OCI-LY7 (cell line): ENCODE results near the gene BLVRB. TPM values are rescaled to one million over a fixed set of nuclear protein-coding genes. Genes with fewer than 3 reads are reported as not detected.

Experiments
- BruUV-seq: library from RNA; stranded (reverse); fragments of 400-500 nt; replicated peaks from 2 replicates; lab custom pipeline; 2021; lab: Mats Ljungman, UMichigan
- CTCF ChIA-PET: fragments of 300-600 bp; sonication (Branson Sonifier 250); formaldehyde crosslinking; loops from one replicate; lab custom pipeline; 2022; ENCODE audit warnings: antibody characterized with exemption; ENCODE audit not compliant: unreplicated experiment; lab: Charles Lee
- POLR2A ChIA-PET: fragments of 300-600 bp; sonication (Branson Sonifier 250); formaldehyde crosslinking; loops from one replicate; lab custom pipeline; 2022; ENCODE audit warnings: antibody characterized with exemption; lab: Charles Lee
- DNase-seq: peaks from one replicate; pipeline ENCODE4 v3.0.0-alpha.2; 2015; ENCODE audit warnings: low spot score
- H2AFZ ChIP-seq: fragments of 200-600 bp; sonication (generic), shearing (Covaris generic); 2 replicates; pipeline ENCODE4 v1.6.1; 2014; ENCODE audit warnings: mild to moderate bottlenecking, antibody characterized with exemption, low read length, moderate library complexity
- H3K27ac ChIP-seq: fragments of 200-600 bp; sonication (generic); 2 replicates; pipeline ENCODE4 v1.5.1; 2014; ENCODE audit warnings: mixed run types, low read depth, mild to moderate bottlenecking, moderate library complexity, low read length, inconsistent platforms; ENCODE audit not compliant: poor library complexity, severe bottlenecking
- H3K36me3 ChIP-seq: fragments of 200-600 bp; sonication (generic); 2 replicates; pipeline ENCODE4 v1.6.1; 2014; ENCODE audit warnings: mild to moderate bottlenecking, antibody characterized with exemption, low read length, moderate library complexity, mixed read lengths; ENCODE audit not compliant: insufficient read depth
- H3K4me1 ChIP-seq: fragments of 200-600 bp; sonication (generic); 2 replicates; pipeline ENCODE4 v1.5.1; 2014; ENCODE audit warnings: mild to moderate bottlenecking, low read length; ENCODE audit not compliant: insufficient read depth, poor library complexity, severe bottlenecking
- H3K4me2 ChIP-seq: fragments of 200-600 bp; sonication (generic); 2 replicates; pipeline ENCODE4 v1.6.1; 2014; ENCODE audit warnings: mild to moderate bottlenecking, low read length
- H3K4me3 ChIP-seq: fragments of 200-600 bp; sonication (generic); 2 replicates; pipeline ENCODE4 v1.5.1; 2014; ENCODE audit warnings: mild to moderate bottlenecking, low read depth, low read length; ENCODE audit not compliant: poor library complexity, severe bottlenecking
- H3K79me2 ChIP-seq: fragments of 200-600 bp; sonication (generic); 2 replicates; pipeline ENCODE4 v1.6.1; 2016; ENCODE audit warnings: low read depth, mild to moderate bottlenecking, low read length, moderate library complexity, mixed read lengths; ENCODE audit not compliant: insufficient read depth
- H3K9me2 ChIP-seq: fragments of 200-600 bp; sonication (generic); 2 replicates; pipeline ENCODE4 v1.6.1; 2016; ENCODE audit warnings: mild to moderate bottlenecking, low read length, mixed read lengths; ENCODE audit not compliant: insufficient read depth
- H3K9me3 ChIP-seq: fragments of 200-600 bp; sonication (generic); 2 replicates; pipeline ENCODE4 v1.6.1; 2014; ENCODE audit warnings: mild to moderate bottlenecking, mixed run types, low read length, mixed read lengths
- H4K20me1 ChIP-seq: fragments of 200-600 bp; sonication (generic); 2 replicates; pipeline ENCODE4 v1.6.1; 2014; ENCODE audit warnings: mild to moderate bottlenecking, antibody characterized with exemption, low read length, moderate library complexity, mixed read lengths; ENCODE audit not compliant: insufficient read depth
- EZH2phosphoT487 ChIP-seq: fragments of 200-600 bp; sonication (generic); IDR thresholded peaks from 2 replicates; pipeline ENCODE4 v1.6.1; 2018; ENCODE audit warnings: low read depth, borderline replicate concordance, mild to moderate bottlenecking, mixed run types, antibody characterized with exemption, low read length, moderate library complexity, mixed read lengths
- intact Hi-C: fragments of 100-400 bp; cut with micrococcal nuclease; formaldehyde crosslinking; loops from one replicate; pipeline ENCODE4 v1.10.0; 2022; ENCODE audit not compliant: unreplicated experiment
- total RNA-seq, 2 experiments: library from RNA; depleted of rRNA in 1 of 2; stranded (reverse); fragments of >200 nt in 1 of 2; shearing (Covaris generic) in 1 of 2; gene quantifications; 2 replicates each; pipeline ENCODE4 v1.2.3, GENCODE V29; 2014 to 2022
- TF ChIP-seq, protein P1 (sequence below): fragments of 200-600 bp; sonication (generic); conservative IDR thresholded peaks from 2 replicates; pipeline ENCODE4 v1.5.1; 2014; ENCODE audit warnings: mild to moderate bottlenecking, antibody characterized with exemption, low read length, moderate library complexity, mixed read lengths

BLVRB gene
- total RNA-seq, 2 experiments from 2014 or later = 45.0 to 48.5 TPM

GRCh38 chr19:40403262-40403984 is 62.1 kb downstream of the BLVRB start:
- POLR2A ChIA-PET = interaction anchor here (0.7 to 1.6 kb wide), 6 partner anchors 8 to 1367 kb away, joined by 3 to 7 read pairs (median 4); partner anchors contain the start of genes C19orf47 and PLD3
- no TSS peak for BruUV-seq

GRCh38 chr19:40400559-40400958 is 65.0 kb downstream of the BLVRB start:
- H3K79me2 ChIP-seq = no peaks in the 10 kb centered on the region
- no peaks in the 10 kb centered on the region for H3K36me3 ChIP-seq
- H2AFZ ChIP-seq = no peak overlapping the region
- intact Hi-C loops = loop anchor here (5.0 to 10.0 kb wide), 2 partner anchors 53 to 96 kb away; partner anchors contain the start of genes C19orf47 and PLD3
- no peak overlapping the region for H3K27ac ChIP-seq
- no peaks in the 10 kb centered on the region for H3K9me2 ChIP-seq
- TF ChIP-seq, protein P1, sequence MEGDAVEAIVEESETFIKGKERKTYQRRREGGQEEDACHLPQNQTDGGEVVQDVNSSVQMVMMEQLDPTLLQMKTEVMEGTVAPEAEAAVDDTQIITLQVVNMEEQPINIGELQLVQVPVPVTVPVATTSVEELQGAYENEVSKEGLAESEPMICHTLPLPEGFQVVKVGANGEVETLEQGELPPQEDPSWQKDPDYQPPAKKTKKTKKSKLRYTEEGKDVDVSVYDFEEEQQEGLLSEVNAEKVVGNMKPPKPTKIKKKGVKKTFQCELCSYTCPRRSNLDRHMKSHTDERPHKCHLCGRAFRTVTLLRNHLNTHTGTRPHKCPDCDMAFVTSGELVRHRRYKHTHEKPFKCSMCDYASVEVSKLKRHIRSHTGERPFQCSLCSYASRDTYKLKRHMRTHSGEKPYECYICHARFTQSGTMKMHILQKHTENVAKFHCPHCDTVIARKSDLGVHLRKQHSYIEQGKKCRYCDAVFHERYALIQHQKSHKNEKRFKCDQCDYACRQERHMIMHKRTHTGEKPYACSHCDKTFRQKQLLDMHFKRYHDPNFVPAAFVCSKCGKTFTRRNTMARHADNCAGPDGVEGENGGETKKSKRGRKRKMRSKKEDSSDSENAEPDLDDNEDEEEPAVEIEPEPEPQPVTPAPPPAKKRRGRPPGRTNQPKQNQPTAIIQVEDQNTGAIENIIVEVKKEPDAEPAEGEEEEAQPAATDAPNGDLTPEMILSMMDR = no peak
- no peaks in the 10 kb centered on the region for H4K20me1 ChIP-seq
- no peak overlapping the region for H3K4me3 ChIP-seq
- CTCF ChIA-PET = no interaction called here
- H3K9me3 ChIP-seq = no peaks in the 10 kb centered on the region
- no peak overlapping the region for H3K4me2 ChIP-seq
- DNase-seq = no peak
- POLR2A ChIA-PET = no interaction called here
- H3K4me1 ChIP-seq = peaks cover 18% of the 10 kb centered on the region
- BruUV-seq = no TSS peak

More at GRCh38 chr19:40403262-40403984, 62.1 kb downstream of the BLVRB start:
- H3K4me1 ChIP-seq = peaks cover 28% of the 10 kb centered on the region
- H3K36me3 ChIP-seq = no peaks in the 10 kb centered on the region
- no peak for TF ChIP-seq EZH2phosphoT487
- TF ChIP-seq, protein P1 = no peak
- peak overlapping the region; percentile 99 for H3K4me2 ChIP-seq
- peak; percentile 93 for DNase-seq
- peak overlapping the region; percentile 66 for H3K27ac ChIP-seq
- no peaks in the 10 kb centered on the region for H3K9me2 ChIP-seq
- intact Hi-C loops = loop anchor here (5.0 to 10.0 kb wide), 2 partner anchors 56 to 99 kb away; partner anchors contain the start of genes C19orf47 and PLD3
- no peaks in the 10 kb centered on the region for H3K79me2 ChIP-seq
- no peaks in the 10 kb centered on the region for H3K9me3 ChIP-seq
- no peaks in the 10 kb centered on the region for H4K20me1 ChIP-seq
- CTCF ChIA-PET = interaction anchor here (0.5 to 0.6 kb wide), 2 partner anchors 47 to 569 kb away, joined by 3 to 7 read pairs; partner anchors contain the start of gene DYRK1B
- peak overlapping the region; percentile 95 for H2AFZ ChIP-seq
- H3K4me3 ChIP-seq = peak overlapping the region; percentile 73
